MM.1S (cell line): Measurements from ENCODE around the gene IL17REL.
"Not testable (repeated sequence)": the region's sequence is repeated elsewhere in the genome, so short reads cannot be mapped to it uniquely, and the experiment has no call there.

ENCODE experiments used
- DNase-seq: peaks from one replicate; pipeline ENCODE4 v3.0.0-alpha.2; 2015
- H2AFZ ChIP-seq: fragments of 300-600 bp; sonication (generic); 2 replicates; pipeline ENCODE4 v1.6.0; 2016; ENCODE audit warnings: antibody characterized with exemption, low read length
- H3F3A ChIP-seq: fragments of 300-600 bp; sonication (generic); 2 replicates; pipeline ENCODE4 v1.6.1; 2016; ENCODE audit warnings: mild to moderate bottlenecking, antibody characterized with exemption, low read length, moderate library complexity, mixed read lengths; ENCODE audit not compliant: insufficient read depth
- H3K27ac ChIP-seq: fragments of 300-600 bp; sonication (generic); 2 replicates; pipeline ENCODE4 v1.5.1; 2016; ENCODE audit warnings: mild to moderate bottlenecking, low read length
- H3K27me3 ChIP-seq: fragments of 300-600 bp; sonication (generic); replicated peaks from 2 replicates; pipeline ENCODE4 v1.6.0; 2016; ENCODE audit warnings: low read length; ENCODE audit not compliant: insufficient read depth
- H3K36me3 ChIP-seq: fragments of 300-600 bp; sonication (generic); replicated peaks from 2 replicates; pipeline ENCODE4 v1.6.1; 2016; ENCODE audit warnings: mild to moderate bottlenecking, low read length, mixed read lengths; ENCODE audit not compliant: insufficient read depth
- H3K4me1 ChIP-seq: fragments of 300-600 bp; sonication (generic); 2 replicates; pipeline ENCODE4 v1.6.1; 2016; ENCODE audit warnings: low read length, mixed read lengths
- H3K4me2 ChIP-seq: fragments of 300-600 bp; sonication (generic); 2 replicates; pipeline ENCODE4 v1.6.0; 2016; ENCODE audit warnings: low read depth, low read length
- H3K4me3 ChIP-seq: fragments of 300-600 bp; sonication (generic); 2 replicates; pipeline ENCODE4 v1.5.1; 2016; ENCODE audit warnings: low read length, mixed read lengths
- H3K79me2 ChIP-seq: fragments of 300-600 bp; sonication (generic); 2 replicates; pipeline ENCODE4 v1.6.1; 2016; ENCODE audit warnings: mixed run types, low read length, mixed read lengths
- H3K9ac ChIP-seq: fragments of 300-600 bp; sonication (generic); 2 replicates; pipeline ENCODE4 v1.6.1; 2016; ENCODE audit warnings: low read length, mixed read lengths
- H3K9me2 ChIP-seq: fragments of 300-600 bp; sonication (generic); replicated peaks from 2 replicates; pipeline ENCODE4 v1.6.1; 2016; ENCODE audit warnings: mild to moderate bottlenecking, low read length, mixed read lengths; ENCODE audit not compliant: insufficient read depth
- H3K9me3 ChIP-seq: fragments of 300-600 bp; sonication (generic); replicated peaks from 2 replicates; pipeline ENCODE4 v1.6.1; 2016; ENCODE audit warnings: mild to moderate bottlenecking, low read length, mixed read lengths; ENCODE audit not compliant: insufficient read depth
- H4K20me1 ChIP-seq: fragments of 300-600 bp; sonication (generic); 2 replicates; pipeline ENCODE4 v1.6.1; 2016; ENCODE audit warnings: mild to moderate bottlenecking, low read length, moderate library complexity, mixed read lengths; ENCODE audit not compliant: insufficient read depth
- CTCF ChIP-seq: fragments of 300-600 bp; sonication (generic); IDR thresholded peaks from 2 replicates; pipeline ENCODE4 v1.5.1; 2016; ENCODE audit warnings: antibody characterized with exemption, low read length, mixed read lengths
- EZH2 ChIP-seq: fragments of 300-600 bp; sonication (generic); optimal IDR thresholded peaks from 2 replicates; pipeline ENCODE3; 2017; ENCODE audit warnings: low read depth, mild to moderate bottlenecking, antibody characterized with exemption, low read length, mixed read lengths
- EZH2phosphoT487 ChIP-seq: fragments of 300-600 bp; sonication (generic); IDR thresholded peaks from 2 replicates; pipeline ENCODE4 v1.6.1; 2018; ENCODE audit warnings: antibody characterized with exemption, low read length

The IL17REL gene

GRCh38 chr22:49948116-49948957 is 64.2 kb downstream of the IL17REL start:
- Histone ChIP-seq H3K27ac (no peak overlapping the region), H3K27me3 (peaks cover 34% of the 10 kb centered on the region), H3K4me3 (no peak overlapping the region), H3K4me2 (no peak overlapping the region), H3K9me3 (no peaks in the 10 kb centered on the region), H3K9me2 (no peaks in the 10 kb centered on the region), H3K9ac (no peak overlapping the region), H3K79me2 (no peaks in the 10 kb centered on the region), H4K20me1 (no peaks in the 10 kb centered on the region), H3F3A (no peaks in the 10 kb centered on the region), H3K4me1 (no peaks in the 10 kb centered on the region), H3K36me3 (no peaks in the 10 kb centered on the region), H2AFZ (no peak overlapping the region)
- DNase-seq, result no peak
- no peak for TF ChIP-seq EZH2
- no peak for TF ChIP-seq CTCF
- TF ChIP-seq EZH2phosphoT487, result no peak

- no peak overlapping the region for H3K9ac ChIP-seq
- H3K79me2 ChIP-seq, result no peaks in the 10 kb centered on the region
- no peaks in the 10 kb centered on the region for H3K36me3 ChIP-seq
- no peaks in the 10 kb centered on the region for H3K9me3 ChIP-seq
- H2AFZ ChIP-seq, result no peak overlapping the region
- H3K27me3 ChIP-seq, result peaks cover 34% of the 10 kb centered on the region
- TF ChIP-seq EZH2phosphoT487 (no peak), CTCF (no peak), EZH2 (no peak)
- no peaks in the 10 kb centered on the region for H3K4me1 ChIP-seq
- H3K27ac ChIP-seq, result no peak overlapping the region
- H4K20me1 ChIP-seq, result no peaks in the 10 kb centered on the region
- H3K9me2 ChIP-seq, result no peaks in the 10 kb centered on the region
- no peak for DNase-seq
- H3F3A ChIP-seq, result no peaks in the 10 kb centered on the region
- H3K4me2 ChIP-seq, result no peak overlapping the region
- no peak overlapping the region for H3K4me3 ChIP-seq
Measured at GRCh38 chr22:49947296-49947622, 65.3 kb downstream of the IL17REL start.

GRCh38 chr22:49946612-49947295 is 65.8 kb downstream of the IL17REL start:
- Histone ChIP-seq H2AFZ (no peak overlapping the region), H3F3A (no peaks in the 10 kb centered on the region), H3K79me2 (no peaks in the 10 kb centered on the region), H3K9me3 (no peaks in the 10 kb centered on the region), H3K9me2 (no peaks in the 10 kb centered on the region), H3K36me3 (no peaks in the 10 kb centered on the region), H3K4me3 (no peak overlapping the region), H3K27me3 (peaks cover 34% of the 10 kb centered on the region), H3K27ac (no peak overlapping the region), H3K9ac (no peak overlapping the region), H3K4me2 (no peak overlapping the region), H3K4me1 (no peaks in the 10 kb centered on the region), H4K20me1 (no peaks in the 10 kb centered on the region)
- TF ChIP-seq CTCF, result no peak
- no peak for TF ChIP-seq EZH2phosphoT487
- TF ChIP-seq EZH2, result no peak
- no peak for DNase-seq

- not testable (repeated sequence) for H3K9me2 ChIP-seq, H3K27ac ChIP-seq, H4K20me1 ChIP-seq, H2AFZ ChIP-seq, H3K36me3 ChIP-seq, H3K4me2 ChIP-seq, H3K79me2 ChIP-seq, H3K9me3 ChIP-seq, H3K9ac ChIP-seq, DNase-seq, H3K4me3 ChIP-seq, H3F3A ChIP-seq, H3K4me1 ChIP-seq
- H3K27me3 ChIP-seq, result peaks cover 34% of the 10 kb centered on the region
Measured at GRCh38 chr22:49945042-49945794, 67.3 kb downstream of the IL17REL start.
